HG03521 (cell line): Measurements from ENCODE around the gene MAN1A1.
"Not testable (repeated sequence)": the region's sequence is repeated elsewhere in the genome, so short reads cannot be mapped to it uniquely, and the experiment has no call there.

ENCODE experiments used
- ATAC-seq: cut with Tn5 transposase; IDR thresholded peaks from one replicate; pipeline ENCODE4 v1.9.1; 2021; ENCODE audit warnings: mild to moderate bottlenecking, moderate library complexity; ENCODE audit not compliant: unreplicated experiment

The MAN1A1 gene

DNA sequence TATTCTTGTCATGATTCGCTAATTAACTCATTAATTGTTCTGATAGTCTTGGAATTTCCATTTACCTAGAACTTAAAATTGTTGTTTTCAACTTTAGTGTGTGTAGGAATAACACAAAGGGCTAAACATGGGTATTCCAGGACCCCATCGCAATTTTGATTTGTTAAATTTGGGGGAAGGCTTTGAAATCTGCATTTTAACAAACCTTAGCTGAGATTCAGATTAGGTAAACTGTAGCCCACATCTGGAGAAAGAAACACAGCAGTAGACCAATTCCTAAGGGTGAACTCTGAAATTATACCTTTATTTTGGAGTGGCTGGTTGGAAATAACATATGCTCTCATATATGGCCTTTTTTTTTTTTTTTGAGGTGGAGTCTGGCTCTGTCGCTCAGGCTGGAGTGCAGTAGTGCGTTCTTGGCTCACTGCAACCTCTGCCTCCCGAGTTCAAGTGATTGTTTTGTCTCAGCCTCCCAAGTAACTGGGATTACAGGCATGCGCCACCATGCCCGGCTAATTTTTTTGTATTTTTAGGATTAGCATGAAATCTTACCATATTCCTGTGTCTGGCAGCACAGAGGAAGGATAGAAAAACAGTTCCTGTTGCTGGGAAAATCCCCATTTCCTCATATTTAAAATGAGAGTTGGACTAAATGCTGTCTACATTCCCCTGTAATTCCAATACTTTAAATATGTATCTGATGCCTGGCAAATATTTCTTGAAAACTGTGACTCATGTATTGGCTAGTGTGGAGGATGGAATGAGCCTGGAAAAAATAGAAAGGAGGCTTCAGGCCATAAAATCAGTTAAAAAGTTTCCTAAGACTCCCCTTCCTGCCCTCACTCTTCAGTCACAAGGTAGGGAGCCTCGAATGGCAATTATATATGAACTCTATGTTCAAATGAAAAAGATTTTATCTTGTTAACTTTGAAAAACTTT lies 174.4 kb downstream of the MAN1A1 start:
- ATAC-seq: no peak

DNA sequence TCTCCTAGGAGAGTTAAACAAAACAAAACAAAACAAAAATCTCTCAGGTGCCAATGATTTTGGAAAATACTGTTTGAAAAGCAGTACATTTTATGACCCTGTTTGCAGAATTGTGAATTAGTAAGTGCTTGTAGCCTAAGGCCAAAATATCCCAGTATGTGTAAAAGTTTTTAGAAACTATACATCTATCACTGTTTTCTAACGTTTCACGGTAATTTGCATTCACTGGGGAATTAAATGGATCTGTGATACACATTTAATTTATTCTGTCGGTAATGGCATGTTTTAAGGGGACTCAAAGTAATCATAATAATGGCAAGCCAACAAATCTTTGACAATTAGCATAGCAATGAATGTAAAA lies 175.5 kb downstream of the MAN1A1 start:
- no peak for ATAC-seq

DNA sequence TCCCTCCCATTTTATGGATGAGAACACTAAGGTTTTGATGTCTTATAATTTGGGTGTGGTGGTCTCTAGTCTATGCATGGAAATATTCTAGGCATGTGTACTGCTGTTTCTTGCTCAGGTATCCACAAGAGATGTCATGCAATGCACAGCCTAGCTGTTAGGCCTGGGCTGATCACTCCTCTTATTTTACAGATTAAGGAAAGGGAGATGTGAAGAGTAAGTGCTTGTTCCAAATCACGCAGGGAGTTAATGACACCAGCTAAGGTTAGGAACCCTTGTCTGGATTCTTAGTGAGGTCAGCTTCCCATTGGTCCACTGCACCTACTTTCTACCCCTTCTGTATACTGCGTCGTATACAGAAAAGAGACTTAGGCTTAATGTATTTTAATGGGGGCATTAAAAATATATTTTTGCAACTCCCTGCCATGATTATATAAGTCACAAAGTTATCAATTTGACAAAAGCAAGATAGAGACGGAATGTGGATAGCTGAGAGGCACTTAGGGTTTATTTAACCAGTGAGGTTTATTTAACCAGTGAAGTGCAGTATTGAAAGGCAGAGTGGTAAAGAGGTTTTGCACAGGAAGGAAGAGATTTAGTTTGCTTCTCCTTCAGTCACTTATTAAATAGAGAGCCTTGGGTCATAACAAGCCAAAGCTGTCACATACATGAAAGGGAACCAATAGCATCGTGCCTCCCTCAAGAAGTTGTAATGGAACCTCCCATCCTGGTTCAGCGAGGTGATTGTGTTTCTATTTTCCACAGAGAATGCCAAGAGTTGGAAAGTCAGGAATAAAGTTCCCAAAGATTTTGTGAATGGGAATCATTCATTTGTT lies 176.1 kb downstream of the MAN1A1 start:
- ATAC-seq: no peak

DNA sequence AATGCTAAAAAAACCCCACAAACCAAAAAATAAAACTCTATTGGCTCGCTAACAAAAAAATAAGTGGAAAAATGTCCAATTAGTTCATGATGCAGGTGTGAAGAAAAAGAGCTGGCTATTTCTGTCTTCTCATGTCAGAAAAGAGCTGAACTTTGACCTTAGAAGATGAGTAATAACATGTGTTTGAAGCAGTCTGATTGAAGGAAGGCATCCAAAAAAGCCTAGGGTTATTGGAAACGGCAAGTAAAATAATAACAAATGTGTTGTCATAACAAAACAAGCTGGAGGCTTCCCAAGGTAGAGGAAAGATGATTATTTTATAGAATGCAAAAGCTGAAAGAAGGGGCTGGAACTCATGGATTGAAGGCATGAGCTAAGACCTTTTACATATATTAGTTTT lies 176.7 kb downstream of the MAN1A1 start:
- ATAC-seq: no peak

DNA sequence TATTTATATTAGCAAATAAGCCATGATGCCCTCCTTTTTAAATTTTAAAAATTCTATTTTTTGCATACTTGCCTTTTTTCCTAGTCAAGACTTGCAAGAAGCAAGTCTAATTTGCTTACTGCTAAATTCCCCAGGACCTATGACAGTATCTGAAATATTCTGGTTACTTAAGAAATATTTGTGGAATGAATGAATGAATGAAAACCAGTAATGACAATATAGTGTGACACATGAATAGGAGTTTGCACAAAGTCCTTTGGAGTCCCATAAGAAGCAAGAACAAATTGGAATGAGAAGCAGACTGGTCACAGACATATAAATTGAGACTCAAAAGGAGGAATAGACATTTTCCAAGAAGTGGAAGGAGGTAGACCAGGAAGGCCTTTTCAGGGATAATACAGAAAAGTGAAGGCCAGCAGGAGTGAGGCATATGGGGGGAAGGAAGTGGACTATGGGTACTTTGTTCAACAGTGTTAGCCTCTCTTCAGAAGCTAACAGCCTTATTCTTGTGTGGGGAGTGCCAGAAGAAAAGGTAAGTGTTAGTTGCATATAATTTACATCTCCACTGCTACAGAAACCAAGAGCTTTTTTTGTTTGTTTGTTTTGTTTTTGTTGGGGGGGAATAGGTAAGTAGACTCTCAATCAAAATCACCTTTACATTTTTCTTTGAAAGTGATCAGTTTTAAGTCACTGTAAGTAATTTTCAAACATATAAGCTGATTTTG lies 177.5 kb downstream of the MAN1A1 start:
- ATAC-seq: peak; percentile 45

DNA sequence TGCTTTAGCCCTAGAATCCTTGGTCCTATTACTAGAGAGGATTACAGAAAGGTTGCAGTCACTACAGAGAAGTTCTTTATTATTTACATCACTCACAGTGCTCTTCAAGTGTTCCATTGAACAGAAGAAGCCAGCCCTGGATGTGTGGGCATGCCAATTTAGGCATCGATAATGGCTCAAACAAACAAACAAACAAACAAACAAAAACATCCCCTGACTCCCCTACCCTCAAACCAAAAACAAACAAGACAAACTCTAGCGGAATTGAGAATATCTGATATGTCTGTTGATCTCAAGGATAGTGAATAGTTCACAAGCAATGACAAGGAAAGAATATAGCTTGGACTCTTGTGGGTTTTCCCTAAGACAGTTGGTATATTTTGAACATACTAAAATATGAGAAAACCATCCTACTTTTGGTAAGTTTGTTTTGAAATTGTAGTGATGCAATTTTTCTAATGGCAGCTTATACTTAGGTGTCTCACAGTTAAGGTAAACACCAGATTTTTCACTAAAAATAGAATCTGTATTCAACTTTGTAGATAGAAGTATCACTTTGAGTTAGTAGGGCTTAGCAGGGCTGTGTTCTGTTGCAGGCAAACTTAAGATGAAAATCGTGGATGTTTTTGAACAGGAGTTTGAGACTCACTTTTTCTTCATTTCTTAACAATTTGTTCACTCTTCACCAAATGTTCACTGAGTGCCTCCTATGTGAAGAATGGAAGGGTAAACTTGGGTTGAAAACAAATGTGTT lies 178.3 kb downstream of the MAN1A1 start:
- no peak for ATAC-seq

DNA sequence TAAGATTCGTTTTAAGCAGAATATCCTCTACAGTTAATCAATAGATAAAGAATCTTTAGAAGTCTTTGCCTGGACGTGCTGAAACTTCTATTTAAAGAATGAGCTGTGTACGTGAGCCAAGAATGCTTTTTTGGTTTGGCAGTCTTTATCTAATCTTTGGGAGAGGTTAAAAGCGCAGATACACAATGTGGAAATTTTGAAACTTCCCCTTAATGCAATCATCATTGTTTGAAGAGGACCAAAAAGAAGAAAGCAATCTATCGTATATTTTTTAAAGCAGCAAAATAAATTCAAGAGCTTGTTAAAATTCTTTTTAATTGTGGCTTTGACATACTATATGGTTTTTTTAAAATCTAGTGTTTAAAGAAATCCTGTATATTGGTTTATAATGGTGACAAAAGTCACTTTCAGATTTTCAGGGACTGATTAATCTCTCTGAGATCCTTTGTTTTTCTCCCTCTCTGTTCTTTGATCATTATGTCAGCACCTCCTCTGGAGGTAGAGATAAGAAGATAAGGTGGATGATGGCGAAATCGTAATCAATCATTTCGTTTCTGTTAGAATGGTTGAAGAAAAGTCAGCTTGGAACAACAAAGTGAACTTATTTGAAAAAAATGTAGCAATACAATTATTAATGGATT lies 179.0 kb downstream of the MAN1A1 start:
- no peak for ATAC-seq

DNA sequence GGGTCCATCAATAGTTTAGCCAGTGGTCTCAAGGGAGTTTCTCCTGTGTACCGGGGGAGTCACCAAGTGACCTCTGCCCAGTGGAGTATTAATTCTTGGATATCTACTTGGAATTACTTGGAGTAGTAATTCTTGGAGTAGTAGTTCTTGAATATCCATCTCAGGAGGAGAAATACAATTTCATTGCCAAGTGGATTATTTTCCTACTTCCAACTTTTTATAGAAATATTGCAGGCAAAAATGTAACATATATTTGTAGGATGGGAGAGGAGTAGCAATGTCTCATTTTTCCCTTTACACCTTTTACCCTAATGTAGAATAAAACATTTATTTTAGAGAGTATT lies 179.5 kb downstream of the MAN1A1 start:
- no peak for ATAC-seq

DNA sequence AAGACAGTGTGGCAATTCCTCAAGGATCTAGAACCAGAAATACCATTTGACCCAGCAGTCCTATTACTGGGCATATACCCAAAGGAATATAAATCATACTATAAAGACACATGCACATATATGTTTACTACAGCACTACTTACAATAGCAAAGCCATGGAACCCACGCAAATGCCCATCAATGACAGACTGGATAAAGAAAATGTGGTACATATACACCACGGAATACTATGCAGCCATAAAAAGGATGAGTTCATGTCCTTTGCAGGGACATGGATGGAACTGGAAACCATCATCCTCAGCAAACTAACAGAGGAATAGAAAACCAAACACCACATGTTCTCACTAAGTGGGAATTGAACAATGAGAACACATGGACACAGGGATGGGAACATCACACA lies 180.2 kb downstream of the MAN1A1 start:
- ATAC-seq: not testable (repeated sequence)

DNA sequence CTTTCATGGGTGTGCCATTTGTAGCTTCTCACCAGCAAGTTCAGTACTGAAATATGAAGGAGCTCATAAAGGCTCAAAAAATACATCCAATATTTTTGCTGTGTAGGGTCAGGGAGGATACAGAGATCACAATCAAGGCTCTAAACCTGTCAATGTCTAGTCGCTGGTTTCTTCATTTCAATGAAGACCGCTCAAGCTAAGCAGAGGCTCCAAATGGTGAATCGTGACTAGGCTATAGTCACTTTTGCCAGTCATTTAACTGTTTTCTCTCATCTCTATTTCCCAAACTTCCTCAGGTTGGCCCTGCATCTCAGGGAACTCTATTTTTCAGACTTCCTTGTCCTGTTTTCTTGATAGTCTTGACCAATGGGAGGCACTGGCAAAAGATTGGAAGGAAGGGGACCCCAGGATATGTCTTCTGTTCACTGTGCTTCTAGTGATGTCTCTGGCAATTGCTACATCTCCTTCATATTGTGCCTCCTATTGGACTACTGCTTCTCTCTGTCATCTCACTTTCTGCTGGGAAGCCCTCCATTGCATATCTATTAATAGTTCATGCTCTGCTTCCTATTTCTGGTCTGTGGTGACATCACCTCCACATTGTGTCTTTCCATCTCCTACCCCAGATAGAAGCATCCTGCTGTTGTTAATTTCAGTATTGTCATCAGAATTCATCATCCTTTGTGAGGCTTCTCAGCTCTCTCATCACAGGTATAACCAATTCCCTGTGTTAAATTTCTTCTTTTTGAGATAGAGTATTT lies 183.4 kb downstream of the MAN1A1 start:
- no peak for ATAC-seq

DNA sequence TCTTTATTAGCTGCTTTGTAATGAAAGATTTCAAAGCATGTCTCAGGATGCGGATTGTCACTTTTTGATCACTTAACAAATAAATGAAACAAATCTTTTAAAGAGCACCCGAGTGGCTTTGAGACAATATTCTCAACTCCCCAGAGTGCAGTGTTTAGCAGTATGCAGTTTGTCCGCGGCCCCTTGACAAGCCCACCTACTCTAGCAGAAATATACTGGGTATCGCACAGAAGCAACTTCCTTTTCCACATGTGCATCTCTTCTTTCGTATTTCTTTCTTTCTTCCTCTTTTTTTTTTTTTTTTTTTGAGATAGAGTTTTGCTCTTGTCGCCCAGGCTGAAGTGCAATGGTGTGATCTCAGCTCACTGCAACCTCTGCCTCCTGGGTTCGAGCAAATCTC lies 186.6 kb downstream of the MAN1A1 start:
- no peak for ATAC-seq

DNA sequence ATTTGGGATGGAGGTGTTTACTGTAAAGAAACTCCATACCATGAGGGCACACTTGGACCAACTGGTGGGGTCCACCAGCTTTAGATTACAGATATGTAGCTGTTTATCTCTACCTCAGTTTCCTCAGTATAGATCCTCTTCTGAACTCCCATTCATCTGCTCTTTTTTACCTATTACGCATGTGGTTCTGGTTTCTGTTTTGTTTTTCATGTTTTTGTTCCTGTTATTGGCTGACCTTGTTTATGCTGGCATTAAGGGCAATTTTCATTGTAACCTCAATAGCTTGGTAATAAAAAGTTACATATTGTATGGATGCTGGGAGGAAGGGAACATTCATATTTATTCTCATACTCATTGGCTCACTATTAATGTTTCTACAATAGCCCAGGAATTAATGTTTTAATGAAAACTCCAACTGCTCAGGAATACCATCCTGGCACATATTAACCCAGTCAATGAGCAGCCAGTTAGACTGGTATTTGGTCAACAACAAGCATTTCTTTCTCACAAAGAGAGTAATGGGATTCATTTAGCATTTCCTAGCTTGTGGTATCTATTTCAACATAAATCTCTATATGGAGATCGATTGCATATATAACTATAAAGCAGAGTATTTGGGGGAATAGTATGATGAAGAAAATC lies 187.3 kb downstream of the MAN1A1 start:
- peak; percentile 75 for ATAC-seq

DNA sequence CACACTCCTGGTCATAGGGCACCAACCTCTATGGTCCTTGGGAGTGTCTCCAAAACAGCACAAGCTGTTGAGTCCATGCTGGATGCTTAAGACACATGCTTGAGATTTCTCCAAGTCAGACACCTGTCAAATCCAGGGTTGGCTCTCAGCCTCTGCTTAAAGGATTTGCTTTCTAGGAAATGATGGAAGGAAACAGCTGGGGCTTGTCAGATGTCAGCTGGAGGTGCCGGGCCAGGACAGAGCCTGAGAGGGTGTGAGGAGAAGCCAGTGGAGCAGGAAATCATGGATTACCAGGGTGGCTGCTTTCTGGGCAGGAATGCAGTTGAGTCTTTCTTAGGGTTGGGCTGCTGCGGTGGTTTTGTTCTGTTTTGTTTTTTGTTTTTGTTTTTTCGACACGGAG lies 188.1 kb downstream of the MAN1A1 start:
- no peak for ATAC-seq

DNA sequence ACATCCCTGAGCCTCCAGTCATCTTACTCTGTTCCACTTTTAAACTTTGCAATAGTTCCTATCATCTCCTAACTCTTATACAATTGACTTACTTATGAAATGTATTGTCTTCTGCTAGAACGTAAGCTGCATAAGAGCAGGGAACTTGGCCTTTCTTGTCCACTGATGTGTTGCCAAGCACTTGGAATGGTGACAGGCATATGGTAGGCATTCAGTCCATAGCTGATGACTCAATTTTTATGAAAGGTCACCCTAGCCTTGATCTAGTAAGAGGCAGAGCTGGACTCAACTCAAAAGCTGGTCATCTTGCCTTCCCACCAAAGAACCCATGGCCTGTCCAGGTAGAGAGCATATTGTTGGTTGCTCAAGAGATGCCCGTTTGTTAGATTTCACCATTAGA lies 188.7 kb downstream of the MAN1A1 start:
- ATAC-seq: no peak

DNA sequence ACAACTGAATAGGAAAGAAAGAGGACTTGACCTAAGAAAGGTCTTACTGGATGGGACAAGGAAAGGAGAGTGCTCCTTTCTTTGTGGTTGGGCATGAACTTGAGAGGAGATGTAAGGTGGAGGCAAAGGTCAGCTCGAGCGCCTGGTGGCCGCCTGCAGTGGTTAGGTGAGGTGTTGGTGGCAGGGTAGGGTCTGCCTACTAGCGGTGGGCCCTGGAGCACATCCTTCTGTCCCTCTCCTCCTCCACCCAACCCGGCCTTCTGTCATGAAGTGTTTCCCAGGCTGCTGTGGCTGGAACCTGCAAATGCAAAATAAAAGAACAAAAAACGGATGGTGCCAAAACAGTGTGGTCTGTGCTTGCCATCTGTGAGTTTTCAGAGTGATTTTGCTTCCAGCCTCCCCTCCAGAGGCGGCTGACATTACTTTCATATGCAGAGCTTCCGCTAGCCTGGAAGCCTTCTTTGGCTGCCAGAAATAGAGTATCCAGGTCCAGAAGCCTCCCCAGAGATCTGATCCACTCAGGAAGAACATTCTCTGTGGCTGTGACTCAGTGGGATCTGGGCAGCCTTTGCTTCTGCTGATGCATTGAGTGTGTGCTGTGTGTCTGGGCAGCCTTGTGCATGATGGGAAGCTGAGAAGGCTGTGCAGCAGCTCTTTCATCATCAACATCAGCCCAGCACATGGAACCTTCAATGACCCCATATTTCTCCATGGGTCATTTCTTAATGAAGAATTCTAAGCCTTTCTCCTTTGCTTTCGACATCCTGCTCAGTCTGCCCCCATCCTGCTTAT lies 191.3 kb downstream of the MAN1A1 start:
- no peak for ATAC-seq

DNA sequence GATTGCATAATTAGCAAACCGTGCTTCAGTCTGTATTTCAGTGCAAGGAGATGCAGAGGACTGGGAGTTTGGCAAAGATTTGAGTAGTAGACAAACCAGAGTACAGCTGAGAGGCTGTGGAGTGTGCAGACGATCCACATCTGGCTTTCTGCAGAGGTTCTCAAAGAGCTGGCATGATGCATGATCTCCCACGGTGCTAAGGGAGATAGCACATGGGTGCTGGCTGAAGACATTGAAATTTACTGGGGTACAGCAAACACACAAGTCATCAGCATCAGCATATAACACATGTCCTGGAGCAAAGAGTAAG lies 192.1 kb downstream of the MAN1A1 start:
- no peak for ATAC-seq

DNA sequence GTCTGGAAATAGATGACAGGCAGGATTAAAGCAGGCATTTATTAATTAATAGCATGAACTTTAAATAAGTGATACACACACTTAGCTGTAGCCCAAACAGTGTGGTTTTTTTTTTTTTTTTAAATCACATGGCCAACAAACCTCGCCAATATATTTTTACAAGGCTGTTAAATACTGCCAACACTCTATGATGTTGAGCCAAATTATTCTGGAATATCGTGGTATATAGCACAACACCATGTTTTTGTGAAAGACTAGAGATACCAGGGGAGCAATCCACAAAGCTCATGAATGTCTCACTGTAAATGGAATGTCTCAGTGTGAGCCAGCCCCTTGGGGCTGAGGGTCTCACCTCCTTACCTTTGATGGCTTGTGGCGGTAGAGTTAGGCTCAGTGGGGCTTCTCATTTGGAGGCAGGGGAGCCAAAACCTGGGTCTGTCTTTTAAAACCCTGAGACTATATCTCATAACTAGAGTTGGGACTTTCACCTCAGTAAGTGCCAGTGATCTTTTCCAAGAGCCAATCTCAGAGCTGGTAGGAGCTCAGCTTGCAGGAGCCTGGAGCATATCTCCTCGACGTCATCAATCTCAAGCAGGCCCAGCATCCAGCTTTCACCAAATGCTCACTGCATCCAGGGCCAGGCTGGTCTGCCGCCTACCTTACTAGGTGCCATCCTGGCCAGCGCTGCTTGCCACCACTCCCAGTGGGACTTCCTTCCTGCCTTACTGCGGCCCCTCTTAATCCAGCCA lies 192.6 kb downstream of the MAN1A1 start:
- no peak for ATAC-seq

DNA sequence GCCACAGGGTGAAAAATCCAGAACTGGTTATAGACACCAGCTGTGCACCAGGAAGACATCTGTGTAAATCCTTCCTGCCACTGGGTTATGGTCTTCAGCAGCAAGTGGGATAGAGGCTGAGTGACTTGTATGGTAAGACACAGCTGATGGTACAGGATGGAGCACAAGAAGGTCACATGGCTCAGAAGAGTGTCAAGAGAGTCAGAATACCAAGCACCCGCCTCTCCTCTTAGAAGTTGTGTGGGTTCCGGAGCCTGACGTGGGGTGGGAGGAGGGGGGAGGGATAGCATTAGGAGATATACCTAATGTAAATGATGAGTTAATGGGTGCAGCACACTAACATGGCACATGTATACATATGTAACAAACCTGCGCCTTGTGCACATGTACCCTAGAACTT lies 193.5 kb downstream of the MAN1A1 start:
- ATAC-seq: not testable (repeated sequence)
